HepG2 (cell line): ENCODE data around the gene SPC24. TPM values are rescaled to one million over a fixed set of nuclear protein-coding genes. Genes with fewer than 3 reads are reported as not detected.
A peak's percentile ranks its signal among the peaks of the same experiment; 100 is the strongest.

Source experiments
- ATAC-seq: fragments of 200-7000 bp; cut with Tn5 transposase; 3 replicates; pipeline ENCODE4 v1.9.1; 2020; ENCODE audit warnings: mild to moderate bottlenecking, moderate library complexity
- BruUV-seq: library from RNA; stranded (reverse); fragments of 400-500 nt; replicated peaks from 2 replicates; lab custom pipeline; 2021; lab: Mats Ljungman, UMichigan
- CTCF ChIA-PET: fragments of 300-600 bp; formaldehyde crosslinking; extraction: SDS; loops from one replicate; lab custom pipeline; 2021; ENCODE audit warnings: low total read pairs, inconsistent platforms, low intra/inter-chr PET ratio; lab: Yijun Ruan, JAX
- POLR2A ChIA-PET: fragments of 350-600 bp; sonication (Branson Sonifier 250); formaldehyde crosslinking; loops from one replicate; lab custom pipeline; 2020; ENCODE audit warnings: antibody characterized with exemption, inconsistent platforms; lab: Yijun Ruan, JAX
- DNase-seq: peaks from one replicate; pipeline ENCODE4 v3.0.0-alpha.2; 2015; ENCODE audit warnings: low spot score
- FAIRE-seq: peaks from 3 replicates; lab custom pipeline; 2011; peaks lifted over from hg19 to GRCh38; lab: Jason Lieb, UNC
- H2AFZ ChIP-seq: one replicate; pipeline ENCODE4 v1.6.1; 2011; ENCODE audit warnings: low read length, inconsistent platforms
- H3K27ac ChIP-seq: fragments of 300-600 bp; 3 replicates; pipeline ENCODE4 v1.8.0; 2011; ENCODE audit warnings: mixed run types, mild to moderate bottlenecking, mixed read lengths, low read length, inconsistent platforms; ENCODE audit not compliant: insufficient read depth; ENCODE audit errors: extremely low read length
- H3K27me3 ChIP-seq, 2 experiments: fragments of 200-600 bp in 1 of 2; 2 replicates in 1 of 2; 3 replicates in 1 of 2; pipeline versions ENCODE4 v1.6.0 to v1.8.0; 2011; ENCODE audit warnings: low read length in 2 of 2, mild to moderate bottlenecking in 2 of 2, moderate library complexity in 2 of 2, inconsistent platforms in 1 of 2; ENCODE audit not compliant: insufficient read depth in 2 of 2, control insufficient read depth in 1 of 2
- H3K36me3 ChIP-seq, 2 experiments: fragments of 200-600 bp in 1 of 2; replicated peaks in 1 of 2; 2 replicates in 1 of 2; 3 replicates in 1 of 2; pipeline versions ENCODE4 v1.5.1 to v1.8.0; 2011; ENCODE audit warnings: low read length in 2 of 2, inconsistent platforms in 1 of 2; ENCODE audit not compliant: insufficient read depth in 2 of 2, control insufficient read depth in 1 of 2
- H3K4me1 ChIP-seq: 2 replicates; pipeline ENCODE4 v1.5.1; 2012; ENCODE audit warnings: low read length, inconsistent platforms; ENCODE audit not compliant: insufficient read depth
- H3K4me2 ChIP-seq: 2 replicates; pipeline ENCODE4 v1.6.0; 2011; ENCODE audit warnings: low read depth, low read length, inconsistent platforms
- H3K4me3 ChIP-seq, 3 experiments: fragments of 200-600 bp in 1 of 3; sonication (generic), shearing (Covaris generic) in 1 of 3; replicated peaks in 1 of 3; 2 replicates each; pipeline ENCODE4 v1.5.1; 2011 to 2016; ENCODE audit warnings: low read length in 3 of 3, inconsistent platforms in 2 of 3, low read depth in 2 of 3, mild to moderate bottlenecking in 2 of 3, control low read depth in 1 of 3, mixed read lengths in 1 of 3; ENCODE audit not compliant: insufficient read depth in 1 of 3
- H3K79me2 ChIP-seq: one replicate; pipeline ENCODE4 v1.6.1; 2011; ENCODE audit warnings: low read length, inconsistent platforms; ENCODE audit not compliant: insufficient read depth
- H3K9ac ChIP-seq: 2 replicates; pipeline ENCODE4 v1.6.0; 2011; ENCODE audit warnings: mild to moderate bottlenecking, low read depth, low read length, inconsistent platforms; ENCODE audit not compliant: insufficient read depth
- H3K9me3 ChIP-seq: 2 replicates; pipeline ENCODE4 v1.5.1; 2012; ENCODE audit warnings: mild to moderate bottlenecking, low read length
- H4K20me1 ChIP-seq: 2 replicates; pipeline ENCODE4 v1.6.0; 2011; ENCODE audit warnings: inconsistent platforms, mild to moderate bottlenecking, low read length, moderate library complexity; ENCODE audit not compliant: insufficient read depth
- CBX1 ChIP-seq: IDR thresholded peaks from one replicate; pipeline ENCODE4 v1.6.1; 2016; ENCODE audit warnings: antibody characterized with exemption, low read depth
- ELF3 ChIP-seq: IDR thresholded peaks from 2 replicates; pipeline ENCODE4 v1.6.1; 2016; ENCODE audit warnings: missing genetic modification reagents, missing compliant biosample characterization
- NFYB ChIP-seq: sonication (generic); formaldehyde crosslinking; IDR thresholded peaks from 2 replicates; pipeline ENCODE4 v1.4.0; 2020; ENCODE audit warnings: missing genetic modification reagents
- NFYC ChIP-seq: IDR thresholded peaks from 2 replicates; pipeline ENCODE4 v1.6.1; 2016; ENCODE audit warnings: missing genetic modification reagents, missing compliant biosample characterization
- RAD51 ChIP-seq: fragments of 450-650 bp; IDR thresholded peaks from 2 replicates; pipeline ENCODE4 v1.6.1; 2016; ENCODE audit warnings: borderline replicate concordance
- RFXAP ChIP-seq: sonication (generic); formaldehyde crosslinking; IDR thresholded peaks from 2 replicates; pipeline ENCODE4 v1.4.0; 2020; ENCODE audit warnings: missing genetic modification reagents, borderline replicate concordance
- SNAPC2 ChIP-seq: sonication (generic); formaldehyde crosslinking; IDR thresholded peaks from 2 replicates; pipeline ENCODE4 v1.8.1; 2022; ENCODE audit warnings: mild to moderate bottlenecking, missing genetic modification reagents
- USF2 ChIP-seq, 2 experiments: sonication (generic) in 1 of 2; formaldehyde crosslinking in 1 of 2; IDR thresholded peaks; 2 replicates each; pipeline versions ENCODE4 v1.5.1 to v1.6.1; 2011 to 2020; ENCODE audit warnings: borderline replicate concordance in 1 of 2, low read depth in 1 of 2, low read length in 1 of 2, mild to moderate bottlenecking in 1 of 2, missing genetic modification reagents in 1 of 2, moderate library complexity in 1 of 2
- ZBTB10 ChIP-seq: sonication (generic); formaldehyde crosslinking; IDR thresholded peaks from 2 replicates; pipeline ENCODE4 v1.4.0; 2020; ENCODE audit warnings: missing genetic modification reagents, borderline replicate concordance
- ZBTB7B ChIP-seq: sonication (generic); formaldehyde crosslinking; IDR thresholded peaks from 2 replicates; pipeline ENCODE4 v1.4.0; 2020; ENCODE audit warnings: missing genetic modification reagents
- ZNF329 ChIP-seq: sonication (generic); formaldehyde crosslinking; IDR thresholded peaks from 2 replicates; pipeline ENCODE4 v1.9.0; 2021; ENCODE audit warnings: low read depth, mild to moderate bottlenecking, missing genetic modification reagents
- WGBS: methylation state at CpG from one replicate; pipeline ENCODE4 v1.1.6; 2017; ENCODE audit warnings: low lambda C conversion rate; 5-methylcytosine and 5-hydroxymethylcytosine counted together
- in situ Hi-C: cut with HindIII; loops from 2 replicates; pipeline ENCODE4 v1.10.0; 2017; ENCODE audit warnings: low pct_unique_long_range_greater_than_20kb; ENCODE audit not compliant: extremely low pct_ligation_motif_present
- intact Hi-C: fragments of 100-400 bp; cut with micrococcal nuclease; formaldehyde crosslinking; loops from one replicate; pipeline ENCODE4 v1.10.0; 2022; ENCODE audit not compliant: unreplicated experiment
- polyA plus RNA-seq, 8 experiments: library from polyadenylated mRNA; depleted of rRNA in 3 of 8; stranded (reverse) in 7 of 8; unstranded in 1 of 8; fragments of >200 nt; fragmentation: Illumina TruSeq in 4 of 8; extraction: Trizol in 4 of 8; gene quantifications; 2 replicates each; pipeline versions ENCODE4 v1.2.1 to v1.2.3, GENCODE V29; 2011 to 2016; ENCODE audit warnings: low read depth in 4 of 8, missing spikeins in 1 of 8, mixed read lengths in 1 of 8; ENCODE audit not compliant: insufficient read depth in 1 of 8
- total RNA-seq, 5 experiments: library from RNA; depleted of rRNA; stranded (reverse); fragments of >200 nt; fragmentation: Illumina TruSeq; extraction: Trizol; gene quantifications; 2 replicates each; pipeline ENCODE4 v1.2.3, GENCODE V29; 2016; ENCODE audit warnings: low read depth in 1 of 5

Gene SPC24
- total and polyA plus RNA-seq, 2 of the 13 experiments (the other 11 are each of a cell fraction or from before 2014, with no cell fraction given): 10.0 to 46.2 TPM

- TF ChIP-seq ZBTB10 (CRISPR knock-in tag) (no peak), CBX1 (no peak), RAD51 (no peak), SNAPC2 (CRISPR knock-in tag) (no peak), ZBTB7B (CRISPR knock-in tag) (no peak), ELF3 (no peak), ZNF329 (CRISPR knock-in tag) (peak; percentile 100)
These were observed 36.4 kb upstream of the SPC24 start (continued) for GRCh38 chr19:11191934-11192333.

- no peaks in the 10 kb centered on the region for H3K9me3 ChIP-seq
- peak; percentile 77 for TF ChIP-seq NFYC (CRISPR knock-in tag)
- TF ChIP-seq NFYB (CRISPR knock-in tag): peak; percentile 68
- no peak for TF ChIP-seq RFXAP (CRISPR knock-in tag)
- TF ChIP-seq USF2 (IDR thresholded peaks at IDR 0.05; ENCODE audit: low read depth, low read length): peak; percentile 41
- TF ChIP-seq USF2 (CRISPR knock-in tag; IDR thresholded peaks at IDR 0.05; ENCODE audit: borderline replicate concordance): peak; percentile 82; the same call in 1 of the 2 replicates
- H3K36me3 ChIP-seq: 0 out of 5 replicates have a peak, but pooled peaks cover 0 to 8% of the 10 kb centered on the region in 2 experiments
- H3K4me3 ChIP-seq: no peak overlapping the region
- H3K27ac ChIP-seq: no peak overlapping the region
- H3K4me2 ChIP-seq: no peak overlapping the region
- no peaks in the 10 kb centered on the region for H3K79me2 ChIP-seq
- H4K20me1 ChIP-seq: no peaks in the 10 kb centered on the region
- ChIA-PET CTCF (no interaction called here), POLR2A (no interaction called here)
- no peak overlapping the region for H3K9ac ChIP-seq
- peaks cover 9% of the 10 kb centered on the region for H3K4me1 ChIP-seq
- 97% methylated on average over 4 of the region's 8 CpGs for WGBS
- FAIRE-seq (no peak), DNase-seq (no peak), ATAC-seq (peak; percentile 44)
- H3K27me3 ChIP-seq: no peaks in the 10 kb centered on the region
- H2AFZ ChIP-seq: no peak overlapping the region
- intact Hi-C loops: no loop called here
- BruUV-seq: no TSS peak
- in situ Hi-C loops: no loop called here
These were observed 35.7 kb upstream of the SPC24 start for GRCh38 chr19:11191273-11191755.
